Mesenchymal stem cell (in vitro differentiated cells and primary cell): Measurements from ENCODE around the gene RPL15.

Experiments used
- DNase-seq: peaks from one replicate; pipeline ENCODE4 v3.0.0-alpha.2; 2013
- H2AFZ ChIP-seq: one replicate; pipeline ENCODE4 v1.6.1; 2013; ENCODE audit warnings: low read depth, mild to moderate bottlenecking, control low read depth, inconsistent platforms, low read length, moderate library complexity
- H2AK5ac ChIP-seq: 2 replicates; pipeline ENCODE4 v1.6.1; 2013; ENCODE audit warnings: low read length, moderate library complexity, mild to moderate bottlenecking, inconsistent platforms; ENCODE audit not compliant: severe bottlenecking
- H2BK120ac ChIP-seq: one replicate; pipeline ENCODE4 v1.6.1; 2013; ENCODE audit warnings: low read depth, mild to moderate bottlenecking, inconsistent platforms, low read length, moderate library complexity
- H2BK12ac ChIP-seq, 2 experiments: one replicate each; pipeline ENCODE4 v1.6.1; 2013; ENCODE audit warnings: inconsistent platforms in 2 of 2, low read length in 2 of 2, mild to moderate bottlenecking in 2 of 2, moderate library complexity in 2 of 2, control low read depth in 1 of 2
- H2BK15ac ChIP-seq: one replicate; pipeline ENCODE4 v1.6.1; 2013; ENCODE audit warnings: mild to moderate bottlenecking, low read depth, inconsistent platforms; ENCODE audit not compliant: poor library complexity, severe bottlenecking
- H2BK5ac ChIP-seq: 2 replicates; pipeline ENCODE4 v1.6.1; 2013; ENCODE audit warnings: low read depth, mild to moderate bottlenecking, low read length, control low read depth, inconsistent platforms; ENCODE audit not compliant: poor library complexity, severe bottlenecking
- H3K14ac ChIP-seq, 2 experiments: one replicate each; pipeline ENCODE4 v1.6.1; 2013; ENCODE audit warnings: inconsistent platforms in 2 of 2, low read length in 2 of 2, control low read depth in 1 of 2, mild to moderate bottlenecking in 1 of 2, moderate library complexity in 1 of 2
- H3K18ac ChIP-seq, 2 experiments: one replicate each; pipeline ENCODE4 v1.6.1; 2013; ENCODE audit warnings: inconsistent platforms in 2 of 2, low read length in 2 of 2, control low read depth in 1 of 2, low read depth in 1 of 2, mild to moderate bottlenecking in 1 of 2
- H3K23ac ChIP-seq, 2 experiments: one replicate each; pipeline ENCODE4 v1.6.1; 2013; ENCODE audit warnings: inconsistent platforms in 2 of 2, low read length in 2 of 2, mild to moderate bottlenecking in 2 of 2, moderate library complexity in 2 of 2, control low read depth in 1 of 2
- H3K27ac ChIP-seq: 2 replicates; pipeline ENCODE4 v1.5.1; 2013; ENCODE audit warnings: mild to moderate bottlenecking, moderate library complexity, low read length, control low read depth, inconsistent platforms; ENCODE audit not compliant: poor library complexity, severe bottlenecking
- H3K27me3 ChIP-seq, 2 experiments: 2 replicates each; pipeline versions ENCODE4 v1.6.1 to v1.7.0; 2013; ENCODE audit warnings: low read length in 2 of 2, mild to moderate bottlenecking in 2 of 2, moderate library complexity in 2 of 2, control low read depth in 1 of 2, inconsistent platforms in 1 of 2; ENCODE audit not compliant: control insufficient read depth in 1 of 2, insufficient read depth in 1 of 2
- H3K36me3 ChIP-seq, 2 experiments: 2 replicates each; pipeline versions ENCODE4 v1.6.1 to v1.7.0; 2013; ENCODE audit warnings: low read length in 2 of 2, control low read depth in 1 of 2, inconsistent platforms in 1 of 2, low read depth in 1 of 2, mild to moderate bottlenecking in 1 of 2; ENCODE audit not compliant: insufficient read depth in 2 of 2, control insufficient read depth in 1 of 2
- H3K4ac ChIP-seq, 2 experiments: one replicate each; pipeline ENCODE4 v1.6.1; 2013; ENCODE audit warnings: inconsistent platforms in 2 of 2, low read length in 2 of 2, mild to moderate bottlenecking in 2 of 2, moderate library complexity in 2 of 2, control low read depth in 1 of 2, low read depth in 1 of 2
- H3K4me1 ChIP-seq: 2 replicates; pipeline ENCODE4 v1.6.1; 2013; ENCODE audit warnings: low read depth, low read length, control low read depth; ENCODE audit not compliant: control insufficient read depth, insufficient read depth
- H3K4me2 ChIP-seq: 2 replicates; pipeline ENCODE4 v1.6.1; 2013; ENCODE audit warnings: low read length, mild to moderate bottlenecking, inconsistent platforms; ENCODE audit not compliant: poor library complexity, severe bottlenecking
- H3K4me3 ChIP-seq, 2 experiments: 2 replicates each; pipeline versions ENCODE4 v1.5.1 to v1.7.0; 2013; ENCODE audit warnings: low read length in 2 of 2, mild to moderate bottlenecking in 2 of 2, control low read depth in 1 of 2, low read depth in 1 of 2; ENCODE audit not compliant: insufficient read depth in 1 of 2
- H3K79me1 ChIP-seq: replicated peaks from 2 replicates; pipeline ENCODE4 v1.6.1; 2013; ENCODE audit warnings: mild to moderate bottlenecking, control low read depth, low read length, inconsistent platforms; ENCODE audit not compliant: poor library complexity, severe bottlenecking
- H3K9ac ChIP-seq: 2 replicates; pipeline ENCODE4 v1.7.0; 2013; ENCODE audit warnings: mild to moderate bottlenecking, low read length, moderate library complexity
- H3K9me3 ChIP-seq: 2 replicates; pipeline ENCODE4 v1.7.0; 2013; ENCODE audit warnings: mild to moderate bottlenecking, low read length; ENCODE audit not compliant: control insufficient read depth
- H4K8ac ChIP-seq: one replicate; pipeline ENCODE4 v1.6.1; 2013; ENCODE audit warnings: inconsistent platforms, mild to moderate bottlenecking, low read length, moderate library complexity
- H4K91ac ChIP-seq: one replicate; pipeline ENCODE4 v1.6.1; 2013; ENCODE audit warnings: mild to moderate bottlenecking, low read length, inconsistent platforms
- WGBS: methylation state at CpG from one replicate; pipeline ENCODE4 v1.1.7; 2013; ENCODE audit warnings: mixed read lengths; 5-methylcytosine and 5-hydroxymethylcytosine counted together

RPL15 gene

DNA sequence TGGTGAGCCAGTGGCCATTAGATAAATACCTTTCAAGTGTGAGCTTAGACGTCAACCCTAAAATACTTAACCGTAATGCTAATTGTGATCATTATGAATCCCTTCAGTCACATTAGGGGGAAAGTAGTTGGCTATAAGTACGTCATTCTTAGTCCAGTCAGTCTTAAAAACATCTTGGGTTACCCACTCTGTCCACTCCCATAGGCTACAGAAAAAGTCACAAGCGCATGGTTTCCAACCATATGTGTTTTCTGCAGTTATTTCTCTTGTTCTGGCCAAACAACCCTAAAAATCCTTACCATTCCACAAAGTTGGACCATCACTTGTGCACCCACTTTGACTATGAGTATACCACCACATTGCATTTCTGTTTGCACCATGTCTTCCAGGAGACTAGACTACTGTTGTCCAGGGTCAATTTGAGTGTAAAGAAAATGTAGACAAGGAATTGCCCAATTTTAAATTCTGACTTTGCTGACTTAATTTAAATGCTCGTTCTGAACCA lies 3.3 kb downstream of the RPL15 start:
- Histone ChIP-seq H4K8ac (no peak overlapping the region), H4K91ac (no peak overlapping the region), H3K4me3 (no peak overlapping the region), H2BK15ac (no peak overlapping the region), H3K14ac (no peak overlapping the region), H3K27ac (no peak overlapping the region), H2BK5ac (no peak overlapping the region), H3K27me3 (no peaks in the 10 kb centered on the region), H3K79me1 (peaks cover 10% of the 10 kb centered on the region), H3K36me3 (peaks cover 5 to 37% of the 10 kb centered on the region in 2 experiments), H3K4me2 (no peak overlapping the region), H3K4me1 (peaks cover 6% of the 10 kb centered on the region), H3K9me3 (no peaks in the 10 kb centered on the region), H2BK120ac (no peak overlapping the region), H3K18ac (no peak overlapping the region), H3K9ac (peak overlapping the region; percentile 10), H2BK12ac (no peak overlapping the region), H2AFZ (no peak overlapping the region), H3K23ac (no peak overlapping the region), H3K4ac (no peak overlapping the region), H2AK5ac (no peak overlapping the region)
- 98% methylated on average over 4 of the region's 5 CpGs for WGBS
- DNase-seq = no peak

GRCh38 chr3:23921052-23921511 lies 4.2 kb downstream of the RPL15 start:
- Histone ChIP-seq H2BK5ac (no peak overlapping the region), H4K91ac (no peak overlapping the region), H3K27ac (no peak overlapping the region), H3K23ac (no peak overlapping the region), H3K4me3 (no peak overlapping the region), H3K18ac (no peak overlapping the region), H3K9ac (no peak overlapping the region), H3K14ac (no peak overlapping the region), H3K4ac (no peak overlapping the region), H2AK5ac (no peak overlapping the region), H2BK15ac (no peak overlapping the region), H3K79me1 (peaks cover 6% of the 10 kb centered on the region), H2BK12ac (no peak overlapping the region), H3K4me2 (no peak overlapping the region), H2AFZ (no peak overlapping the region), H3K36me3 (peaks cover 5 to 37% of the 10 kb centered on the region in 2 experiments), H2BK120ac (no peak overlapping the region), H3K27me3 (no peaks in the 10 kb centered on the region), H4K8ac (no peak overlapping the region), H3K4me1 (peaks cover 6% of the 10 kb centered on the region), H3K9me3 (no peaks in the 10 kb centered on the region)
- no peak for DNase-seq
- WGBS = 84% methylated on average over 2 of the region's 3 CpGs

DNA sequence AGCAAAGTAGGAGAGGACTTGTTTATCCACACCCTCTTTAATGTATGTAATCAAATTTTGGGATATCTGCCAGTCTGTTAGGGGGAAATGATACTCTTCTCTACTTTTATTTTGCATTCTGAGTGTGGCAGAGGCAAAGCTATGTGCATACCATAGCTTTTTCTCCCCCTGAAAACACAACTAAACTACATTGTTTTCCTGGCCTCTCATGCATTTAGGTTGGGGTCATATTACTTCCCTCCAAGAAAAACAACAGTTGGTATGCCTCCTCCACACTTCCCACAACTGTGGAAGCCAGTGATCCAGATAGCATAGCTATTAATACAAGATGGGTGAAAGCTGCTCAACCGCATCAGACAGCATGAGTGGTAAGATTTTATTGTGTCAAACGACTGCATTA lies 6.9 kb downstream of the RPL15 start:
- Histone ChIP-seq H3K4me3 (no peak overlapping the region), H3K27me3 (no peaks in the 10 kb centered on the region), H3K9me3 (no peaks in the 10 kb centered on the region), H2BK12ac (no peak overlapping the region), H3K79me1 (peaks cover 2% of the 10 kb centered on the region), H3K14ac (no peak overlapping the region), H3K36me3 (peaks cover 5 to 28% of the 10 kb centered on the region in 2 experiments), H3K27ac (peak overlapping the region; percentile 42), H2AFZ (no peak overlapping the region), H2AK5ac (no peak overlapping the region), H3K4me2 (no peak overlapping the region), H2BK120ac (no peak overlapping the region), H4K91ac (no peak overlapping the region), H3K4ac (no peak overlapping the region), H4K8ac (no peak overlapping the region), H3K4me1 (peaks cover 11% of the 10 kb centered on the region), H3K9ac (no peak overlapping the region), H2BK15ac (no peak overlapping the region), H2BK5ac (no peak overlapping the region), H3K23ac (no peak overlapping the region), H3K18ac (no peak overlapping the region)
- WGBS = no CpG with 5 or more reads among the region's 2 CpGs
- DNase-seq = no peak

DNA sequence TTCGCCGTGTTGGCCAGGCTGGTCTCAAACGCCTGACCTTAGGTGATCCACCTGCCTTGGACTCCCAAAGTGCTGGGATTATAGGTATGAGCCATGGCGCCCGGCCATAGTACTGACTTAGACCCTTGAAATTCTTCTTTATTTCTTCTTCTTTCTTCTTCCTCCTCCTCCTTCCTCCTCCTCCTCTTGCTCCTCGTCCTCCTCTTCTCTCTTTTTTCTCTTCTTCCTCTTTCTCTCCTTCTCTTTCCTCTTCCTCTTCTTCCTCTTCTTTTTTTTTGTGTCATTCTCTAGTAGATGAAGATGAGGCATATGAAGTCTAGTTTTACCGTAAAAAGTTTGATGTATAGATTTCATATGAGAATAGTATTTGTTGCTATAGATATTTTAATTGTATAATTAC lies 9.3 kb downstream of the RPL15 start:
- Histone ChIP-seq H3K27me3 (peaks cover 0 to 1% of the 10 kb centered on the region in 2 experiments), H3K23ac (no peak overlapping the region), H2BK12ac (no peak overlapping the region), H3K9me3 (no peaks in the 10 kb centered on the region), H2AFZ (no peak overlapping the region), H3K14ac (no peak overlapping the region), H2BK120ac (no peak overlapping the region), H4K91ac (no peak overlapping the region), H2BK15ac (no peak overlapping the region), H3K4me3 (no peak overlapping the region), H3K36me3 (peaks cover 4 to 5% of the 10 kb centered on the region in 2 experiments), H3K27ac (no peak overlapping the region), H4K8ac (no peak overlapping the region), H3K9ac (no peak overlapping the region), H3K4ac (no peak overlapping the region), H3K79me1 (no peaks in the 10 kb centered on the region), H2AK5ac (no peak overlapping the region), H3K4me2 (no peak overlapping the region), H3K18ac (no peak overlapping the region), H3K4me1 (peaks cover 11% of the 10 kb centered on the region), H2BK5ac (no peak overlapping the region)
- no peak for DNase-seq
- WGBS = 93% methylated on average over 6 of the region's 7 CpGs
